Ovary (tissue), 9 donors: Measurements from ENCODE around the gene ELANE. TPM values are rescaled to one million over a fixed set of nuclear protein-coding genes. Genes with fewer than 3 reads are reported as not detected.
"Not testable (repeated sequence)": the region's sequence is repeated elsewhere in the genome, so short reads cannot be mapped to it uniquely, and the experiment has no call there.

Experiments used
- DNase-seq, 5 donors: peaks; one replicate each; pipeline ENCODE4 v3.0.0-alpha.2; 2019 to 2020
- H3K27ac ChIP-seq, 2 donors: fragments of 200-600 bp; one replicate each; pipeline versions ENCODE4 v1.5.1 to v1.8.0; 2019 to 2022
- H3K27me3 ChIP-seq: fragments of 200-600 bp; one replicate; pipeline ENCODE4 v1.8.0; 2022
- H3K36me3 ChIP-seq: fragments of 200-600 bp; sonication (generic); one replicate; pipeline ENCODE4 v1.5.1; 2019
- H3K4me1 ChIP-seq: one replicate; pipeline ENCODE4 v1.8.1; 2013; ENCODE audit warnings: mild to moderate bottlenecking, moderate library complexity; ENCODE audit not compliant: insufficient read depth
- H3K4me3 ChIP-seq: fragments of 200-600 bp; sonication (generic); one replicate; pipeline ENCODE4 v1.5.1; 2017
- H3K9me3 ChIP-seq, 2 donors: fragments of 200-600 bp in 1 of 2; sonication (generic) in 1 of 2; one replicate each; pipeline versions ENCODE4 v1.5.1 to v1.8.1; 2013 to 2019; ENCODE audit warnings: mild to moderate bottlenecking in 1 of 2, moderate library complexity in 1 of 2
- EP300 ChIP-seq: sonication (generic); formaldehyde crosslinking; IDR thresholded peaks from one replicate; pipeline ENCODE4 v1.6.1; 2017; ENCODE audit warnings: antibody characterized with exemption
- POLR2A ChIP-seq: fragments of 450-650 bp; IDR thresholded peaks from one replicate; pipeline ENCODE4 v1.6.1; 2017; ENCODE audit warnings: antibody characterized with exemption, mild to moderate bottlenecking, moderate library complexity
- WGBS, 3 donors: extraction: QIAGEN DNeasy Blood & Tissue Kit in 1 of 3; methylation state at CpG; one replicate each; pipeline versions ENCODE4 v1.1.5 to v1.1.7; 2013 to 2017; 5-methylcytosine and 5-hydroxymethylcytosine counted together
- intact Hi-C, 4 donors: fragments of 100-400 bp; cut with DNase I; formaldehyde crosslinking; loops; one replicate each; pipeline versions ENCODE4 v1.11.0 to v1.15.1; 2022 to 2023
- polyA plus RNA-seq, 2 donors: library from polyadenylated mRNA; stranded (reverse); fragments of 200-250 nt in 1 of 2; fragments of 350-450 nt in 1 of 2; fragmentation: Illumina TruSeq in 1 of 2; extraction: RNeasy Lipid Tissue Mini Kit (QIAGEN cat#74804) in 1 of 2; gene quantifications; one replicate each; pipeline ENCODE4 v1.2.3, GENCODE V29; 2013 to 2014
- total RNA-seq, 7 donors: library from RNA; depleted of rRNA in 2 of 7; stranded (reverse); fragments of >200 nt in 2 of 7; fragmentation: NEBNext Ultra II Directional in 3 of 7; extraction: Animal tissue kit (Norgen Biotek cat#: 25700) in 3 of 7; gene quantifications; one replicate each; pipeline versions ENCODE4 v1.1.0 to v1.2.4, GENCODE V29; 2016 to 2023
- TF ChIP-seq, protein P1 (sequence below), 3 donors: fragments of 450-650 bp in 2 of 3; fragments of 200-600 bp in 1 of 3; IDR thresholded peaks; one replicate each; pipeline versions ENCODE4 v1.5.1 to v1.8.0; 2016 to 2022; ENCODE audit warnings: antibody characterized with exemption in 3 of 3, mild to moderate bottlenecking in 1 of 3
- donor health status: DM: no; HTN: no; CAD: no; lungs with moderate emphysema.
- donor health status: DM: no; HTN: no; CAD: no.
- donor health status: Bipolar disorder and iron deficiency.
- donor health status: DM: yes; HTN: yes; CAD: no.
- donor health status: DM: no; HTN: no; CAD: no.
- donor health status: DM: yes; HTN: yes; CAD: no.

ELANE gene
- total and polyA plus RNA-seq, 9 donors = 0.27 to 0.72 (median 0.47) TPM; not detected in 5

DNA sequence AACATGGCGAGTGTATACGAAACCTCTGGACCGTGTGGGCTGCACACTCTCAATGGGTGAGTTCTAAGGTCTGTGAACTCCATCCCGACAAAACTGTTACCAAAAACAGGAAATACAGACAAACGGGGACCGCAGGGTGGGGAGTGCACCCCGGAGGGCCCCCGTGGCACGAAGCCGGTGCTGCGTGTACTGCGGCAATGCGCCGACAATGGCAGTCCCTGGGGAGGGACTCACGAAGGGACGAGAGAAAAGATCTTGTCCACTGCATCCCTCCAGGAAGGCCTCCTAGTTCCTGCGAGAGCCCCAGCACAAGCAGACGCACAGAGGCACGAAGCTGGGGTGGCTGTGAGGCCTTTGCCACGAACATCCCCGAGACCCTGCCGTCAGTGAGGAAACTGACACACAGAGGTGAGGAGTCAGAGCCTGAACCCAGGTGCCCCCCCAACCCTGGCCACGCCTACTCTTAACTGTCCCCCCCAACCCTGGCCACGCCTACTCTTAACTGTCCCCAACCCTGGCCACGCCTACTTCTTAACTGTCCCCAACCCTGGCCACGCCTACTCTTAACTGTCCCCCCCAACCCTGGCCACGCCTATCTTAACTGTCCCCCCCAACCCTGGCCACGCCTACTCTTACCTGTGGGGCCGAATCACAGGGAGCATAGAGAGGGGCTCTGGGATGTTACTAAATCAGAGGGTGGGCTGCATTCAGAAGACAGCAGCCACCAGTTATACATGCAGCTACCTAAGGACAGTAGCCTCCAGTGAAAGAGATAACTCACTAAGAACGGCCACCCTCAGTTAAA, 36.7 kb downstream of the ELANE start:
- 86 to 90% (median 87%) methylated on average over 30 of the region's 30 CpGs for WGBS, 3 donors
- Histone ChIP-seq H3K4me1 (peaks cover 5% of the 10 kb centered on the region), H3K36me3 (no peaks in the 10 kb centered on the region), H3K4me3 (no peak overlapping the region), H3K9me3 (no peaks in the 10 kb centered on the region), H3K27ac (no peak overlapping the region), H3K27me3 (no peaks in the 10 kb centered on the region)
- intact Hi-C loops = no loop called here
- TF ChIP-seq, protein P1, sequence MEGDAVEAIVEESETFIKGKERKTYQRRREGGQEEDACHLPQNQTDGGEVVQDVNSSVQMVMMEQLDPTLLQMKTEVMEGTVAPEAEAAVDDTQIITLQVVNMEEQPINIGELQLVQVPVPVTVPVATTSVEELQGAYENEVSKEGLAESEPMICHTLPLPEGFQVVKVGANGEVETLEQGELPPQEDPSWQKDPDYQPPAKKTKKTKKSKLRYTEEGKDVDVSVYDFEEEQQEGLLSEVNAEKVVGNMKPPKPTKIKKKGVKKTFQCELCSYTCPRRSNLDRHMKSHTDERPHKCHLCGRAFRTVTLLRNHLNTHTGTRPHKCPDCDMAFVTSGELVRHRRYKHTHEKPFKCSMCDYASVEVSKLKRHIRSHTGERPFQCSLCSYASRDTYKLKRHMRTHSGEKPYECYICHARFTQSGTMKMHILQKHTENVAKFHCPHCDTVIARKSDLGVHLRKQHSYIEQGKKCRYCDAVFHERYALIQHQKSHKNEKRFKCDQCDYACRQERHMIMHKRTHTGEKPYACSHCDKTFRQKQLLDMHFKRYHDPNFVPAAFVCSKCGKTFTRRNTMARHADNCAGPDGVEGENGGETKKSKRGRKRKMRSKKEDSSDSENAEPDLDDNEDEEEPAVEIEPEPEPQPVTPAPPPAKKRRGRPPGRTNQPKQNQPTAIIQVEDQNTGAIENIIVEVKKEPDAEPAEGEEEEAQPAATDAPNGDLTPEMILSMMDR (IDR thresholded peaks at IDR 0.05) = no peak
- no peak for TF ChIP-seq EP300
- no peak for DNase-seq

DNA sequence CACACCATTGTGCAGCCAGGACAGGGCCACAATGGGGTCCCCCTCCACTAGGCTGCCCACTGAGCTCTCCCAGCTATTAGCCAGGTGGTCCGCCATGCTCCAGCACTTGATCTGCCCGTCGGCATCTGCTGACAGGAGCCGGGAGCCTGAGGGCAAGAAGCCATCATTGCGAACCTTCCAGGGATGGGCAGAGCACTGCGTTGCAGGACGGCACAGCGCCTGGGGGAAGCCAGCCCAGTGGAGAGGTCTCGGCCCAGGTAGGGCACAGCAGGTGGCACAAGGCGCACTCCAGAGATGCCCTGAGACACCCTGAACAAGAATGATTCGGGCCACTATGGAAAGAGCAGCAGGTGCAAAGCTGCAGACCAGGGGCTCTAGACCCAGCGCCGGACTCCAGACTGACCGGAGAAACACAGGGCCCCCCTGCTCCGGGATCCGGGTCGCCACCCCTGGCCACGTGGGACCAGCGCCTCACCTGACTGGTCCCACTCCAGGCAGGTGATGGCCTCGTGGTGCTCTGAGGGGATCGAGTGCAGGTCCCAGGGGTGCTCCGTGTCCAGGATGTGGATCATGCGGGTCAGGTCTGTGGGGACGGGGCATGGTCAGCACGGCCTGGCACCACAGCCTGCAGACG, 37.7 kb downstream of the ELANE start:
- Histone ChIP-seq H3K36me3 (no peaks in the 10 kb centered on the region), H3K4me3 (no peak overlapping the region), H3K4me1 (peaks cover 5% of the 10 kb centered on the region), H3K9me3 (no peaks in the 10 kb centered on the region), H3K27me3 (no peaks in the 10 kb centered on the region), H3K27ac (no peak overlapping the region)
- 88 to 89% (median 88%) methylated on average over 23 to 26 of the region's 26 CpGs for WGBS, 3 donors
- no peak for DNase-seq
- intact Hi-C loops = loop anchor here in 1 of 4 donors (10.0 kb wide), 1 partner anchor 225 kb away; the partner anchor contains the start of gene RNF126
- TF ChIP-seq, protein P1 (IDR thresholded peaks at IDR 0.05) = no peak
- TF ChIP-seq POLR2A (no peak), EP300 (no peak)

DNA sequence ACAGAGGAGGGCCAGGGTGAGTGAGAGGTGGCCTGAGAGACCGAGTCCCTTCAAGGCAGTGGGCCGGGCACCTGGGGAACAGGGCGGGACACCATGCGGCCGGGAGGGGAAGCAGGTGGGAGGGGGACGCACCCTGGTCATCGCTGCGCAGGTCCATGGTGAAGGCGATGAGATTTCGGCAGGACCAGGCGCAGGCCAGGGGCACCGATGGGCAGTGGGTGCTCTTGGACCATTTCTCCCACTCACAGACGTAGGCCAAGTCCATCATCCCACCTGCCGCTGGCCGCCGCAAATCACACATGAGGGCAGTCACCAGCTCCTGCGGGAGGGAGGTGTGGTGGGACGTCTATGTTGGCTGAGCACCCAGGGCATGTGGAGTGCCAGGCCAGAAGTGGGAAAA, 38.7 kb downstream of the ELANE start:
- Histone ChIP-seq H3K36me3 (no peaks in the 10 kb centered on the region), H3K9me3 (no peaks in the 10 kb centered on the region), H3K4me1 (peaks cover 5% of the 10 kb centered on the region), H3K27me3 (no peaks in the 10 kb centered on the region), H3K27ac (no peak overlapping the region), H3K4me3 (no peak overlapping the region)
- WGBS, 3 donors = 87 to 90% (median 87%) methylated on average over 18 of the region's 18 CpGs
- TF ChIP-seq POLR2A = no peak
- no peak for TF ChIP-seq EP300
- TF ChIP-seq, protein P1 (IDR thresholded peaks at IDR 0.05) = no peak
- intact Hi-C loops = loop anchor here in 1 of 4 donors (10.0 kb wide), 1 partner anchor 226 kb away; the partner anchor contains the start of gene RNF126
- DNase-seq = peak in 1 of 5 donors; percentile 36

DNA sequence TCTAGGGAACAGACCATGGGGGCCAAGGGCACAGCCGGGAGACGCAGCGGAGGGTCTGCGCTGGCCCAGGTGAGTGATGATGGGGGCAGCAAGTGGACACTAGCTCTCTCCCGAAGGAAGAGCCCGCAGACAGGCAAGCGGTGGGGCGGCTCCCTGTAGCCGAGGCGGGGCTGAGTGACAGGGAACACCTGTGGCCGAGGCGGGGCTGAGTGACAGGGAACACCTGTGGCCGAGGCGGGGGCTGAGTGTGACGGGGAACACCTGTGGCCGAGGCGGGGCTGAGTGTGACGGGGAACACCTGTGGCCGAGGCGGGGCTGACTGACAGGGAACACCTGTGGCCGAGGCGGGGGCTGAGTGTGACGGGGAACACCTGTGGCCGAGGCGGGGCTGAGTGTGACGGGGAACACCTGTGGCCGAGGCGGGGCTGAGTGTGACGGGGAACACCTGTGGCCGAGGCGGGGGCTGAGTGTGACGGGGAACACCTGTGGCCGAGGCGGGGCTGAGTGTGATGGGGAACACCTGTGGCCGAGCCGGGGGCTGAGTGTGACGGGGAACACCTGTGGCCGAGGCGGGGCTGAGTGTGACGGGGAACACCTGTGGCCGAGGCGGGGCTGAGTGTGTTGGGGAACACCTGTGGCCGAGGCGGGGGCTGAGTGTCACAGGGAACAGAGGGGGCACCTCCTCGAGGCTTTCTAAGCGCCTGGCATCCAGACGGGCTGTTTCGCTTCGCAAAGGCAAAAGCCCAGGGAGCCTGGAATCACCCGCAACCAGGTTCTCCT, 39.5 kb downstream of the ELANE start:
- peak overlapping the region in 1 of 2 donors; percentile 87 for H3K27ac ChIP-seq
- peak in 1 of 5 donors; percentile 34 for DNase-seq
- intact Hi-C loops = loop anchor here in 1 of 4 donors (10.0 kb wide), 1 partner anchor 227 kb away; the partner anchor contains the start of gene RNF126
- H3K27me3 ChIP-seq, H3K4me1 ChIP-seq, H3K36me3 ChIP-seq, H3K9me3 ChIP-seq: not testable (repeated sequence)
- WGBS, 3 donors = 43 to 51% (median 50%) methylated on average over 30 to 50 of the region's 50 CpGs
- H3K4me3 ChIP-seq = peak overlapping the region; percentile 93
